Neural progenitor cell (in vitro differentiated cells): ENCODE measurements around the gene RSPH4A. TPM values are rescaled to one million over a fixed set of nuclear protein-coding genes. Genes with fewer than 3 reads are reported as not detected.

ENCODE experiments used
- DNase-seq: peaks from one replicate; pipeline ENCODE4 v3.0.0-alpha.2; 2016; ENCODE audit warnings: low spot score
- H2AFZ ChIP-seq: fragments of 200-600 bp; sonication (generic); replicated peaks from 2 replicates; pipeline ENCODE4 v1.6.1; 2016; ENCODE audit warnings: antibody characterized with exemption
- H3F3A ChIP-seq: fragments of 200-600 bp; sonication (generic); 2 replicates; pipeline ENCODE4 v1.6.1; 2016; ENCODE audit warnings: antibody characterized with exemption, low read depth
- H3K27ac ChIP-seq: fragments of 200-600 bp; sonication (generic); 2 replicates; pipeline ENCODE4 v1.5.1; 2016; ENCODE audit warnings: mild to moderate bottlenecking
- H3K27me3 ChIP-seq: fragments of 200-600 bp; sonication (generic); 2 replicates; pipeline ENCODE4 v1.6.1; 2016; ENCODE audit warnings: mild to moderate bottlenecking, moderate library complexity
- H3K36me3 ChIP-seq: fragments of 200-600 bp; sonication (generic); 2 replicates; pipeline ENCODE4 v1.5.1; 2016
- H3K4me1 ChIP-seq: fragments of 200-600 bp; sonication (generic); 2 replicates; pipeline ENCODE4 v1.6.1; 2016; ENCODE audit warnings: mixed run types
- H3K4me2 ChIP-seq: fragments of 200-600 bp; sonication (generic); 2 replicates; pipeline ENCODE4 v1.6.1; 2016
- H3K4me3 ChIP-seq: fragments of 200-600 bp; sonication (generic); 2 replicates; pipeline ENCODE4 v1.5.1; 2016
- H3K79me2 ChIP-seq: fragments of 200-600 bp; sonication (generic); 2 replicates; pipeline ENCODE4 v1.6.1; 2016; ENCODE audit warnings: low read depth
- H3K9ac ChIP-seq: fragments of 200-600 bp; sonication (generic); 2 replicates; pipeline ENCODE4 v1.6.1; 2016
- H3K9me3 ChIP-seq: fragments of 200-600 bp; sonication (generic); 2 replicates; pipeline ENCODE4 v1.5.1; 2016; ENCODE audit warnings: low read depth
- H4K20me1 ChIP-seq: fragments of 200-600 bp; sonication (generic); 2 replicates; pipeline ENCODE4 v1.6.1; 2016; ENCODE audit warnings: low read depth
- H3K27ac Mint-ChIP-seq: 3 replicates; pipeline ENCODE4 v1.8.0; 2021; ENCODE audit warnings: mixed read lengths
- H3K27me3 Mint-ChIP-seq: 2 replicates; pipeline ENCODE4 v1.8.0; 2022; ENCODE audit warnings: low read depth, mild to moderate bottlenecking, inconsistent platforms, moderate library complexity, mixed read lengths; ENCODE audit not compliant: insufficient read depth
- H3K36me3 Mint-ChIP-seq: 3 replicates; pipeline ENCODE4 v1.8.0; 2021; ENCODE audit warnings: mixed read lengths
- H3K4me1 Mint-ChIP-seq: 3 replicates; pipeline ENCODE4 v1.8.0; 2021; ENCODE audit warnings: mixed read lengths
- H3K4me3 Mint-ChIP-seq: 3 replicates; pipeline ENCODE4 v1.8.0; 2021; ENCODE audit warnings: mild to moderate bottlenecking, moderate library complexity, mixed read lengths
- H3K9me3 Mint-ChIP-seq: 3 replicates; pipeline ENCODE4 v1.8.0; 2020; ENCODE audit warnings: mixed read lengths
- EZH2 ChIP-seq: fragments of 200-600 bp; sonication (generic); IDR thresholded peaks from 2 replicates; pipeline ENCODE4 v1.6.1; 2017; ENCODE audit warnings: antibody characterized with exemption, mild to moderate bottlenecking, moderate library complexity
- EZH2phosphoT487 ChIP-seq: fragments of 200-600 bp; sonication (generic); IDR thresholded peaks from 2 replicates; pipeline ENCODE4 v1.6.1; 2017; ENCODE audit warnings: antibody characterized with exemption
- total RNA-seq: library from RNA; depleted of rRNA; stranded (reverse); fragments of >200 nt; gene quantifications from 2 replicates; pipeline ENCODE4 v1.2.3, GENCODE V29; 2015; ENCODE audit warnings: low replicate concordance
- TF ChIP-seq, protein P1 (sequence below): fragments of 200-600 bp; sonication (generic); IDR thresholded peaks from 2 replicates; pipeline ENCODE4 v1.5.1; 2017; ENCODE audit warnings: antibody characterized with exemption, mild to moderate bottlenecking

Gene RSPH4A
- total RNA-seq, 1 donor from 2014 or later: 0.69 TPM

DNA sequence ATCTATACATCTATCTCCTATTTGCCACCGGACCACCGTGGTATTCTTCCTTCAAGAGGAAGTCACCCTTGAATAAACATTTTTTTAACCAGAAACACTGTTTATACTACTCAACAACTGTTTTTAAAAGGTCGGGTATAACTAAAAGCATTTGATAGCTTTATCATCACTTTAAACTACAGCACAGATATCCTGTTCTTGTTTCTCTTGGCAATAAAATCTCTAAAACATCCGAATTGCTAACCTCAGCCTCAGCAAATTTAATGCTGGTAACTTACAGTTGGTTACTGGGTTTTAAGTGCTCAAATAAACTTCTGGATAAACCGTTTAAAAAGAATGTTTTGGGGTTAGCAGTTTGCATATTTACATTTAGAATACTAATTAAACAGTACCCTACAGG lies 31.9 kb downstream of the RSPH4A start:
- Mint-ChIP-seq H3K9me3 (no peaks in the 10 kb centered on the region), H3K4me3 (no peak overlapping the region), H3K27me3 (no peaks in the 10 kb centered on the region), H3K36me3 (peaks cover 4% of the 10 kb centered on the region), H3K27ac (no peak overlapping the region), H3K4me1 (no peaks in the 10 kb centered on the region)
- Histone ChIP-seq H3K27ac (no peak overlapping the region), H3K9ac (no peak overlapping the region), H3K4me1 (no peaks in the 10 kb centered on the region), H3K9me3 (no peaks in the 10 kb centered on the region), H3K4me2 (no peak overlapping the region), H3K4me3 (no peak overlapping the region), H3F3A (no peaks in the 10 kb centered on the region), H2AFZ (no peak overlapping the region), H4K20me1 (no peaks in the 10 kb centered on the region), H3K36me3 (peaks cover 6% of the 10 kb centered on the region), H3K27me3 (no peaks in the 10 kb centered on the region), H3K79me2 (peaks cover 4% of the 10 kb centered on the region)
- no peak for DNase-seq
- TF ChIP-seq EZH2 (no peak), EZH2phosphoT487 (no peak)

DNA sequence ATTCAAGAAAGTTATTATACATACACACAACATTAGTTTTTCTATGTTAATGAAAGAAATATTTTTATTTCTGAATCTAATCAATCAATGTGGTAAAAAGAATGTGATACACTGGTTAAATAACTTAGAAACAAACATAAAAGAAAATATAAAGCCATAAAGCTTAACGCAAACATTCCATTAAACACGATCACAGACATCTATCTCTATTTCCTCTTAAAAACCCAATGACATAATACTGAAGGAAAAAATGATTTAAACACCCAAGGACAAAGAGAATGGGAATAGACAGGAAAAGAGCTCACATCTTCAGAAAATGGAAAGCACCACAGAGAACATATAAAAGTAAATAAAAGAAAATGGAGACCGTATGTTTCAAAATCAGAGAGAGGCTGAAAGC lies 32.9 kb downstream of the RSPH4A start:
- H3F3A ChIP-seq: no peaks in the 10 kb centered on the region
- H3K27ac ChIP-seq: no peak overlapping the region
- no peaks in the 10 kb centered on the region for H3K9me3 Mint-ChIP-seq
- peaks cover 6% of the 10 kb centered on the region for H3K36me3 ChIP-seq
- H3K79me2 ChIP-seq: no peaks in the 10 kb centered on the region
- H3K27me3 ChIP-seq: no peaks in the 10 kb centered on the region
- no peak overlapping the region for H3K4me3 Mint-ChIP-seq
- H3K9ac ChIP-seq: no peak overlapping the region
- no peak overlapping the region for H2AFZ ChIP-seq
- no peak overlapping the region for H3K4me3 ChIP-seq
- H3K27me3 Mint-ChIP-seq: no peaks in the 10 kb centered on the region
- H4K20me1 ChIP-seq: no peaks in the 10 kb centered on the region
- no peaks in the 10 kb centered on the region for H3K9me3 ChIP-seq
- TF ChIP-seq, protein P1, sequence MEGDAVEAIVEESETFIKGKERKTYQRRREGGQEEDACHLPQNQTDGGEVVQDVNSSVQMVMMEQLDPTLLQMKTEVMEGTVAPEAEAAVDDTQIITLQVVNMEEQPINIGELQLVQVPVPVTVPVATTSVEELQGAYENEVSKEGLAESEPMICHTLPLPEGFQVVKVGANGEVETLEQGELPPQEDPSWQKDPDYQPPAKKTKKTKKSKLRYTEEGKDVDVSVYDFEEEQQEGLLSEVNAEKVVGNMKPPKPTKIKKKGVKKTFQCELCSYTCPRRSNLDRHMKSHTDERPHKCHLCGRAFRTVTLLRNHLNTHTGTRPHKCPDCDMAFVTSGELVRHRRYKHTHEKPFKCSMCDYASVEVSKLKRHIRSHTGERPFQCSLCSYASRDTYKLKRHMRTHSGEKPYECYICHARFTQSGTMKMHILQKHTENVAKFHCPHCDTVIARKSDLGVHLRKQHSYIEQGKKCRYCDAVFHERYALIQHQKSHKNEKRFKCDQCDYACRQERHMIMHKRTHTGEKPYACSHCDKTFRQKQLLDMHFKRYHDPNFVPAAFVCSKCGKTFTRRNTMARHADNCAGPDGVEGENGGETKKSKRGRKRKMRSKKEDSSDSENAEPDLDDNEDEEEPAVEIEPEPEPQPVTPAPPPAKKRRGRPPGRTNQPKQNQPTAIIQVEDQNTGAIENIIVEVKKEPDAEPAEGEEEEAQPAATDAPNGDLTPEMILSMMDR: no peak
- TF ChIP-seq EZH2 (no peak), EZH2phosphoT487 (no peak)
- H3K4me1 ChIP-seq: no peaks in the 10 kb centered on the region
- H3K27ac Mint-ChIP-seq: no peak overlapping the region
- H3K4me1 Mint-ChIP-seq: no peaks in the 10 kb centered on the region
- no peak overlapping the region for H3K4me2 ChIP-seq
- no peak for DNase-seq
- H3K36me3 Mint-ChIP-seq: peaks cover 2% of the 10 kb centered on the region

DNA sequence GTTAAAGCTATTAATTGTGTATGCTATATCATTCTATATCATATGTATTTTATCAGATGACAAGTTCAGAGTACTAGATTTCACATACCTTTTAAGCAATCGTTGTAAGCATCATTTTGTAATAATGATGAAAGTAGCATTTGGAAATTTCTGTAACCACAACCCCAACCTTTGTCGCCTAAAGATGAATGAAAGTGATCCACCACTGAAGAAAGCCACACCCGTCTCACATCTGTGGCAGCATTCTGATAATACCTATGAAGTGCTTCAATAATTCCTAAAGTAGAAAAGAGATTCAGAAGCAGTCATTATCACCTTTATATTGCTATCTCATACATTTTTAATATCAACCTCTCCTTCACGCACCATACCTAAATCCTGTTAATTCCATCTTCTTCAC lies 35.6 kb downstream of the RSPH4A start:
- no peak for DNase-seq
- H3K4me3 Mint-ChIP-seq: no peak overlapping the region
- H3K36me3 Mint-ChIP-seq: peaks cover 2% of the 10 kb centered on the region
- Histone ChIP-seq H3K27ac (no peak overlapping the region), H3K79me2 (no peaks in the 10 kb centered on the region), H4K20me1 (no peaks in the 10 kb centered on the region), H3K27me3 (no peaks in the 10 kb centered on the region), H2AFZ (no peak overlapping the region), H3K36me3 (peaks cover 8% of the 10 kb centered on the region), H3K4me2 (no peak overlapping the region), H3K4me1 (no peaks in the 10 kb centered on the region), H3K9me3 (no peaks in the 10 kb centered on the region), H3K4me3 (no peak overlapping the region), H3F3A (no peaks in the 10 kb centered on the region), H3K9ac (no peak overlapping the region)
- H3K4me1 Mint-ChIP-seq: no peaks in the 10 kb centered on the region
- no peaks in the 10 kb centered on the region for H3K9me3 Mint-ChIP-seq
- H3K27me3 Mint-ChIP-seq: no peaks in the 10 kb centered on the region
- H3K27ac Mint-ChIP-seq: no peak overlapping the region
- TF ChIP-seq EZH2 (no peak), EZH2phosphoT487 (no peak)
- TF ChIP-seq, protein P1: no peak

GRCh38 chr6:116661594-116661993 lies 45.3 kb downstream of the RSPH4A start:
- Mint-ChIP-seq H3K27me3 (no peaks in the 10 kb centered on the region), H3K4me1 (peaks cover 8% of the 10 kb centered on the region), H3K9me3 (no peaks in the 10 kb centered on the region), H3K27ac (no peak overlapping the region), H3K4me3 (no peak overlapping the region), H3K36me3 (peaks cover 4% of the 10 kb centered on the region)
- H3K4me1 ChIP-seq: peaks cover under 1% of the 10 kb centered on the region
- TF ChIP-seq EZH2phosphoT487 (no peak), EZH2 (no peak)
- TF ChIP-seq, protein P1: no peak
- peaks cover 4% of the 10 kb centered on the region for H4K20me1 ChIP-seq
- H3F3A ChIP-seq: no peaks in the 10 kb centered on the region
- no peak overlapping the region for H2AFZ ChIP-seq
- H3K4me3 ChIP-seq: no peak overlapping the region
- no peaks in the 10 kb centered on the region for H3K9me3 ChIP-seq
- H3K36me3 ChIP-seq: peaks cover 3% of the 10 kb centered on the region
- H3K27me3 ChIP-seq: no peaks in the 10 kb centered on the region
- H3K4me2 ChIP-seq: no peak overlapping the region
- H3K27ac ChIP-seq: no peak overlapping the region
- H3K79me2 ChIP-seq: peaks cover 60% of the 10 kb centered on the region
- no peak overlapping the region for H3K9ac ChIP-seq
- DNase-seq: no peak
